ENCODE data around the gene MDFI. TPM values are rescaled to one million over a fixed set of nuclear protein-coding genes. Genes with fewer than 3 reads are reported as not detected.

Gene MDFI
- total and polyA plus RNA-seq, 4 experiments from 2014 or later, result not detected

DNA sequence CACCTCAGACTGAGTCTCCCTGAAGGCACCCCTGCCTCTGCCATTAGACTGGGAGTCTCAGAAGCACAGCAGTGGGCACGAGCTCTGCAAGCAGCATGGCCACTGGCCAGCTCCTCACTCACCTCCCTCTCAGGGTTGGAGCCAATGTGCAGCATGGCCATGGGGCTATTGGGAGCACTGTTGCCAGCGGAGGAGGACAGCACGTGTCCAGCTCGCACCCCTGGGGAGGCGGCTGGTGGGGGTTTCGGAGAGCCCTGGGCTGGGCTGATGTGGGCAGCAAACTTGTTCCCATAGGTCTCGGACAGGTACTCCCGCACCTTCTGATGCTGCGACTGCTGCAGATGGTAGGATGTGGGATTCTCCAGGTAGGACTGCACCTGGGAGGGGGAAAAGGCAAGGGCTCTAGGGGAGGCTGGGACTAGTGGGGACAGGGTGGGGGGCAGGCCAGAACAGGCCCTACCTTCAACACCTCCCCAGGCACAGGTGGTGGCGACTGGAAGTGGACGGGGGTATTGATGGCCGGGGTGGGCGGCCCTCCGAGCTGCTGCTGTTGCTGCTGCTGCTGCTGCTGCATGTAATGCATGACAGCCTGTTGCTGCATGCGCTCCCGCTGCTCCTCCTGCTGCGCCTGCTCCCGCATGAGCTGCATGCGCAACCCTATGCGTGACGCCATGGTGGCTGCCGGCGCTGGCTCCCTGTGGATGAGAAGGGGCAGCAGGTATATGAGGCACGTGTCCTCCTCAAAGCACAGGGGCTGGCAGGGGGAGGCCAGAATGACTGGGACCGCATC lies 52.5 kb downstream of the MDFI start:
- POLR2A ChIA-PET (ENCODE audit: partially characterized antibody), result no interaction called here
- no peak overlapping the region for H3K4me3 ChIP-seq (ENCODE audit: low read length in 2 of 2)
- H3K36me3 ChIP-seq (ENCODE audit: insufficient read depth, low read length), result no peaks in the 10 kb centered on the region
- peaks cover 0 to 4% (median under 1%) of the 10 kb centered on the region in 4 donors for H3K4me1 Mint-ChIP-seq
- H3K9me3 ChIP-seq (ENCODE audit: control insufficient read depth in 1 of 2, low read length in 2 of 2), result no peaks in the 10 kb centered on the region
- no peaks in the 10 kb centered on the region for H3K27me3 Mint-ChIP-seq
- H3K9me3 Mint-ChIP-seq, result no peaks in the 10 kb centered on the region
- CTCF ChIA-PET (ENCODE audit: partially characterized antibody), result interaction anchor here (1.3 to 2.0 kb wide), 2 partner anchors 9 to 11 kb away, joined by 3 to 4 read pairs; no protein-coding TSS in a partner anchor
- no peak for DNase-seq
- peaks cover 12 to 29% of the 10 kb centered on the region in 2 donors for H3K36me3 Mint-ChIP-seq
- peak overlapping the region in 1 of 7 donors; percentile 13 for H3K27ac Mint-ChIP-seq
- H3K27me3 ChIP-seq (ENCODE audit: insufficient read depth, low read length), result no peaks in the 10 kb centered on the region
- no peaks in the 10 kb centered on the region for H3K4me1 ChIP-seq (ENCODE audit: insufficient read depth, low read length)
- H3K27ac ChIP-seq (ENCODE audit: low read depth, low read length), result no peak overlapping the region
- H3K4me3 Mint-ChIP-seq, result no peak overlapping the region
- intact Hi-C loops (cut with micrococcal nuclease), result no loop called here

DNA sequence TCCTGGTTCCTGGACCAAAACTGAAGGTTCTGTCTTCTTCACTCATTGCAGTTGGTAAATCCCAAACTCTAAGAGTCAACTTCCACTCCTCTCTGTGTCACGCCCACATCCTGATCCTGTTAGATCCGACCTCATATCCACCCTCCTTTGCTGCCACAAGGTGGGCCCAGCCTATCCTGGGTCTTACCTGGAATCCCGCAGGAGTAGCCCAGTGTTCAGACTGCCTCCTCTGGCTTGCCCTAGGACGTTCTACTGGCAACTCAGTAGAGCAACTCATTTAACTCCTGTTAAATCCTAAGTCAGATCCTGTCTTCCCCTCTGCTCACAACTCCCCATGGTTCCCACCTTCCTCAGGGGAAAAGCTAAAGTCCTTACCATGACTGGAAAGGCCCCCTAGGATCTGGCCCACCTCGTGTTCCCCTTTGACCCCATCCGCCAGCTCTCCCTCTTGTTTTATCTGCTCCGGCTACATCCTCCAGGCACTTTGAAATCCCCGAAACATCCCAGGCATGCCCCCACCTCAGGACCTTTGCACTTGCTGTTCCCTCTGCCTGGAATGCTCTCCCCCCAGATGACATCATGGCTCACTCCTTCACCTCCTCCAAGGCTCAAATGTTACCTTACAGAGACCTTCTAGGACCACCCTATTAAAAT lies 53.3 kb downstream of the MDFI start:
- Mint-ChIP-seq H3K27me3 (no peaks in the 10 kb centered on the region), H3K9me3 (no peaks in the 10 kb centered on the region), H3K36me3 (peaks cover 12 to 29% of the 10 kb centered on the region in 2 donors), H3K27ac (peak overlapping the region in 4 of 7 donors; percentile 13 to 44 (median 34)), H3K4me3 (no peak overlapping the region), H3K4me1 (peaks cover 0 to 4% (median under 1%) of the 10 kb centered on the region in 4 donors)
- ChIA-PET POLR2A (ENCODE audit: partially characterized antibody) (no interaction called here), CTCF (ENCODE audit: partially characterized antibody) (interaction anchor here (1.2 to 4.6 kb wide), 3 partner anchors 7 to 88 kb away, joined by 4 to 23 read pairs (median 4); no protein-coding TSS in a partner anchor)
- intact Hi-C loops (cut with micrococcal nuclease), result no loop called here
- Histone ChIP-seq H3K27ac (ENCODE audit: low read depth, low read length) (no peak overlapping the region), H3K4me1 (ENCODE audit: insufficient read depth, low read length) (no peaks in the 10 kb centered on the region), H3K36me3 (ENCODE audit: insufficient read depth, low read length) (no peaks in the 10 kb centered on the region), H3K9me3 (ENCODE audit: control insufficient read depth in 1 of 2, low read length in 2 of 2) (no peaks in the 10 kb centered on the region), H3K27me3 (ENCODE audit: insufficient read depth, low read length) (no peaks in the 10 kb centered on the region), H3K4me3 (ENCODE audit: low read length in 2 of 2) (no peak overlapping the region)
- no peak for DNase-seq

DNA sequence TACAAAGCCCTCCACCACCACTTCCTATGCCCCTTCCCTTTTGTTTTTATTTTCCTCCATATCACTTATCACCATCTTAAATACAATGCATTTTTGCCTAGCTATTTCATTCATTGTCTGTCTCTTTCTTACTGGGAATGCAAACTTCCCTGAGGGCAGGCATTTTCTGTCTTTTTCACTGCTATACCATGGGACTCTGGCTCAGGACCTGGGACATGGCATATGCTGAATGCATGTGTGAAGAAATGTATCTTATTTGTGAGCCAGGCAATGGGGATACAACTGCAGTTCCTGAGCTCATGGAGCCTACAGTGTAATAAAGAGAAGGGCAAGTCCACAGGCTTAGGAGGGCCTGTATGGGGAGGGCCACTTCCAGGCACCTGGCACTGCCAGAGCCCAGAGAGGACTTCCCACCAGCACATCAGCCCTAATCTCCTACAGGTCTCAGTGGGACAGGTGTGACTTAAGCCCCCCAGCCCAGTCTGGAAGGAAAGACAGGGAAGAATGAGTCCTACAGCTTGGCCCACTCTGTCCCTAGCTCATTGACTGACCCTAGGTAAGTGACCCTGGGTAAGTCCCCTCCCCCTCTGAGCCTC lies 53.9 kb downstream of the MDFI start:
- Mint-ChIP-seq H3K9me3 (no peaks in the 10 kb centered on the region), H3K4me3 (no peak overlapping the region), H3K4me1 (peaks cover 0 to 4% (median under 1%) of the 10 kb centered on the region in 4 donors), H3K36me3 (peaks cover 9 to 25% of the 10 kb centered on the region in 2 donors), H3K27ac (peak overlapping the region in 3 of 7 donors; percentile 44 to 81 (median 61)), H3K27me3 (no peaks in the 10 kb centered on the region)
- H3K27me3 ChIP-seq (ENCODE audit: insufficient read depth, low read length), result no peaks in the 10 kb centered on the region
- no peak overlapping the region for H3K27ac ChIP-seq (ENCODE audit: low read depth, low read length)
- no peak overlapping the region for H3K4me3 ChIP-seq (ENCODE audit: low read length in 2 of 2)
- intact Hi-C loops (cut with micrococcal nuclease), result no loop called here
- no peaks in the 10 kb centered on the region for H3K4me1 ChIP-seq (ENCODE audit: insufficient read depth, low read length)
- no peaks in the 10 kb centered on the region for H3K36me3 ChIP-seq (ENCODE audit: insufficient read depth, low read length)
- POLR2A ChIA-PET (ENCODE audit: partially characterized antibody), result no interaction called here
- no peak for DNase-seq
- CTCF ChIA-PET (ENCODE audit: partially characterized antibody), result interaction anchor here (1.2 to 4.6 kb wide), 4 partner anchors 8 to 89 kb away, joined by 3 to 23 read pairs (median 4); no protein-coding TSS in a partner anchor
- H3K9me3 ChIP-seq (ENCODE audit: control insufficient read depth in 1 of 2, low read length in 2 of 2), result no peaks in the 10 kb centered on the region

DNA sequence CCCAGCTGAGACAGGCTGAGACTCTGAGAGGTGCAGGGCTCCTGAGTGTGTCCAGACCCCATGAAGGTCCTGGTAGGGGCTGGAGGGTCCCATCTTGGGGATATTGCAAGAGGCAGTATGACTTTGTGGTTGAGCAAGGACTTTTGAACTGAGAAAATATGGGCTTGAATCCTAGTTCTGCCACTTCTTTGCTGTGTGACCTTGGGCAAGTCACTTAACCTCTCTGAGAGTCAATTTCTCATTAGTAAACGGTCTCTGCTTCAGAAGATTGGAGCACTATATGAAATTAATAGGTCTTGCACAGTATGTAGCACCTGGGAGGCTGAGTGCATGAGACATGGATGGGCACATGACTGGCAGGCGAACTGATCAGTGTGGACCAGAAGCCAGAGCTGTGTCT lies 54.5 kb downstream of the MDFI start:
- peaks cover 0 to 4% (median under 1%) of the 10 kb centered on the region in 4 donors for H3K4me1 Mint-ChIP-seq
- Histone ChIP-seq H3K9me3 (ENCODE audit: control insufficient read depth in 1 of 2, low read length in 2 of 2) (no peaks in the 10 kb centered on the region), H3K4me1 (ENCODE audit: insufficient read depth, low read length) (no peaks in the 10 kb centered on the region), H3K4me3 (ENCODE audit: low read length in 2 of 2) (no peak overlapping the region), H3K36me3 (ENCODE audit: insufficient read depth, low read length) (no peaks in the 10 kb centered on the region), H3K27me3 (ENCODE audit: insufficient read depth, low read length) (no peaks in the 10 kb centered on the region), H3K27ac (ENCODE audit: low read depth, low read length) (no peak overlapping the region)
- DNase-seq, result no peak
- H3K36me3 Mint-ChIP-seq, result peaks cover 5 to 22% of the 10 kb centered on the region in 2 donors
- no peak overlapping the region for H3K27ac Mint-ChIP-seq
- ChIA-PET CTCF (ENCODE audit: partially characterized antibody) (interaction anchor here (1.2 to 4.6 kb wide), 4 partner anchors 8 to 89 kb away, joined by 3 to 23 read pairs (median 4); no protein-coding TSS in a partner anchor), POLR2A (ENCODE audit: partially characterized antibody) (interaction anchor here (1.0 kb wide), 1 partner anchor 14 kb away, joined by 3 read pairs; no protein-coding TSS in a partner anchor)
- H3K27me3 Mint-ChIP-seq, result no peaks in the 10 kb centered on the region
- H3K4me3 Mint-ChIP-seq, result no peak overlapping the region
- intact Hi-C loops (cut with micrococcal nuclease), result no loop called here
- no peaks in the 10 kb centered on the region for H3K9me3 Mint-ChIP-seq

DNA sequence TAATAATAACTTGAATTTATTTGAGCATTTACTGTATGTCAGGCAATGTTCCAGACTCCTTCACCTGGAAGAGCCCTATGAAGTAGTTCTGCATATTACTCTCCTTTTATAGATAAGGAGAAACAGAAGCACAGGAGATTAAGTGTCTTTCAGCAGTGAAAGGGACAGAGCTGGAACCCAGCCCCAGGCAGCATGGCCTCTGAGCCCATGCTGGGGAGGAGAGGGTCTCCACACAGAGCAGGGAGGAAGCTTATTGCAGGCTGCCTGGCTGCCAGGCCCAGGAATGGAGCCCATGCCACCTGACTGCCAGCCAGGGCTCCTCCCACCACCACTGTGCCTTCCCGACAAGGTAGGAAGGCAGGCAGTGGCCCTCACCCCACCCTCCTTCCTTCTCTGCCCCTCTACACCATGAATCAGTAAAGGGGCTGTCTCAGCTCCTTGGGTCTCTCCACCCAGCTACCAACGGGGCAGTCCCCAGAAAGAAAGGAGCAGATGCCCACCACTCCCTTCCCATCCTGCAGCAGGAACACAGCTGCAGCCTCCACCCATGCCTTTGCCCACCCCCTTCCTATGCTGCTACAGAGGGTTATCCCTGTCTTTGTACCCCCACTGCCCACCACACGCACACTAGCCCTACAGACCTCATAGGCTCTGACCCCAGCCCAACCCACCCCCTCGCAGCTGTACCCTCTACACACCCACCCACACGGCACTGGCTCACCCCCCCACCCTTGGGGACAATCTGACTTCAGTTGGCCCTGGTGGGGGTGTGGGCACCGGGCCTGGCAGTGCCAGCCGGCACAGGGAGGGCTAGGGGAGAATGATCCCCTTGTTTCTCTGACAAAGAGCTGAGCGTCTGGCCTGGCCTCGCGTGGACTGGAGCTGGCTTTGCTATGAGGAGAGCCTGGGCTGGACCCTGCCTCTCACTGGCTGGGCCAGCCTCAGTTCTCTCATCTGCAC lies 55.3 kb downstream of the MDFI start:
- CTCF ChIA-PET (ENCODE audit: partially characterized antibody), result interaction anchor here (1.3 to 4.6 kb wide), 2 partner anchors 9 to 14 kb away, joined by 3 to 23 read pairs; no protein-coding TSS in a partner anchor
- no peak for DNase-seq
- no peak overlapping the region for H3K27ac ChIP-seq (ENCODE audit: low read depth, low read length)
- POLR2A ChIA-PET (ENCODE audit: partially characterized antibody), result interaction anchor here (1.0 kb wide), 1 partner anchor 15 kb away, joined by 3 read pairs; no protein-coding TSS in a partner anchor
- Mint-ChIP-seq H3K9me3 (no peaks in the 10 kb centered on the region), H3K4me3 (no peak overlapping the region), H3K27me3 (no peaks in the 10 kb centered on the region), H3K4me1 (peaks cover 0 to 4% (median under 1%) of the 10 kb centered on the region in 4 donors), H3K27ac (peak overlapping the region in 1 of 7 donors; percentile 37), H3K36me3 (peaks cover 5 to 23% of the 10 kb centered on the region in 2 donors)
- no peak overlapping the region for H3K4me3 ChIP-seq (ENCODE audit: low read length in 2 of 2)
- H3K27me3 ChIP-seq (ENCODE audit: insufficient read depth, low read length), result no peaks in the 10 kb centered on the region
- H3K9me3 ChIP-seq (ENCODE audit: control insufficient read depth in 1 of 2, low read length in 2 of 2), result no peaks in the 10 kb centered on the region
- H3K36me3 ChIP-seq (ENCODE audit: insufficient read depth, low read length), result no peaks in the 10 kb centered on the region
- intact Hi-C loops (cut with micrococcal nuclease), result no loop called here
- no peaks in the 10 kb centered on the region for H3K4me1 ChIP-seq (ENCODE audit: insufficient read depth, low read length)

DNA sequence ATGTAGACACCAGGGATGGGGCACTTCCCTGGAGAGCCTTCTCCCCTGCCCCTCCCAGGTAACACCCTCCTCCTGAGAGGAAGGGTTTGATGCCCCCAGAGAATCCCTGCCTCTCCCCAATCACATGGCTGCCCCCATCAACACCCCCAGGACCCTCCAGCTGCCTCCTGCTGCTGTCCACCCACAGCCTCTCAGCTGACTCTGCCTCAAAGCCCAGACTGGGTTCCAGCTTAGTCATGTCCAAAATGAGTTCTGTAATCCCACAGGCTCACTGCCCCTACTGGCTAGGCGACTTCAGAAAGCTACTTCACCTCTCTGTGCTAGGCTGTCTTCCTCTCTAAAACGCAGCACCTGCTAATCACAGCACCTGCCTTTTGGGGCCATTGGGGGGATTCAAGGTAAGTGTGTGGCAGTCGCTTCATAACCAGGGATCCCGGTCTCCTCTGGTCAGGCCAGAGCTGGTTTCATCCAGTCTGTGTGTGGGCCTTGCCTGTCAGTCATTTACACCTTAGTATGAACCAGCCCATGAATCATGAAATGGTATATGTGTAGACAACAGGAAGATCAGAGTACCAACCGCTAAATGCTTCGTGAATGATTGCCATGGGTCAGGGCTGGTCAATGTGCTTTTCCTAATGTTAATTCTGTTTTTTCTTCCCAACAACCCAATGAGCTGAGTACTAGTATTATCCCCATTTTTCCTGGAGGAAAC lies 56.7 kb downstream of the MDFI start:
- H3K27me3 Mint-ChIP-seq, result no peaks in the 10 kb centered on the region
- H3K27ac ChIP-seq (ENCODE audit: low read depth, low read length), result no peak overlapping the region
- intact Hi-C loops (cut with micrococcal nuclease), result no loop called here

More for the DNA sequence above, 56.7 kb downstream of the MDFI start:
- ChIA-PET CTCF (ENCODE audit: partially characterized antibody) (interaction anchor here (4.6 kb wide), 1 partner anchor 11 kb away, joined by 23 read pairs; no protein-coding TSS in a partner anchor), POLR2A (ENCODE audit: partially characterized antibody) (no interaction called here)
- H3K9me3 Mint-ChIP-seq, result no peaks in the 10 kb centered on the region
- H3K27ac Mint-ChIP-seq, result peak overlapping the region in 4 of 7 donors; percentile 43 to 79 (median 54)
- no peaks in the 10 kb centered on the region for H3K36me3 ChIP-seq (ENCODE audit: insufficient read depth, low read length)
- no peak overlapping the region for H3K4me3 Mint-ChIP-seq
- no peaks in the 10 kb centered on the region for H3K9me3 ChIP-seq (ENCODE audit: control insufficient read depth in 1 of 2, low read length in 2 of 2)
- H3K4me1 Mint-ChIP-seq, result peaks cover 0 to 4% (median 2%) of the 10 kb centered on the region in 4 donors
- no peaks in the 10 kb centered on the region for H3K27me3 ChIP-seq (ENCODE audit: insufficient read depth, low read length)
- DNase-seq, result no peak
- H3K4me1 ChIP-seq (ENCODE audit: insufficient read depth, low read length), result no peaks in the 10 kb centered on the region
- H3K36me3 Mint-ChIP-seq, result peaks cover 0 to 15% of the 10 kb centered on the region in 2 donors
- H3K4me3 ChIP-seq (ENCODE audit: low read length in 2 of 2), result no peak overlapping the region

Data from CD4-positive, alpha-beta memory T cell (primary cell).